Renal pelvis (tissue), 4 donors: ENCODE data around the gene SERPINA6. TPM values are rescaled to one million over a fixed set of nuclear protein-coding genes. Genes with fewer than 3 reads are reported as not detected.
"Not testable (repeated sequence)": the region's sequence is repeated elsewhere in the genome, so short reads cannot be mapped to it uniquely, and the experiment has no call there.

Experiments
- DNase-seq: peaks from one replicate; pipeline ENCODE4 v3.0.0-alpha.2; 2013
- polyA plus RNA-seq, 3 donors: library from polyadenylated mRNA; unstranded; fragments of 120-200 nt; gene quantifications; one replicate each; pipeline ENCODE4 v1.2.1, GENCODE V29; 2013; ENCODE audit not compliant: insufficient read length in 3 of 3

SERPINA6 gene
- polyA plus RNA-seq, 3 donors, result 7.2 to 7.9 (median 7.9) TPM

DNA sequence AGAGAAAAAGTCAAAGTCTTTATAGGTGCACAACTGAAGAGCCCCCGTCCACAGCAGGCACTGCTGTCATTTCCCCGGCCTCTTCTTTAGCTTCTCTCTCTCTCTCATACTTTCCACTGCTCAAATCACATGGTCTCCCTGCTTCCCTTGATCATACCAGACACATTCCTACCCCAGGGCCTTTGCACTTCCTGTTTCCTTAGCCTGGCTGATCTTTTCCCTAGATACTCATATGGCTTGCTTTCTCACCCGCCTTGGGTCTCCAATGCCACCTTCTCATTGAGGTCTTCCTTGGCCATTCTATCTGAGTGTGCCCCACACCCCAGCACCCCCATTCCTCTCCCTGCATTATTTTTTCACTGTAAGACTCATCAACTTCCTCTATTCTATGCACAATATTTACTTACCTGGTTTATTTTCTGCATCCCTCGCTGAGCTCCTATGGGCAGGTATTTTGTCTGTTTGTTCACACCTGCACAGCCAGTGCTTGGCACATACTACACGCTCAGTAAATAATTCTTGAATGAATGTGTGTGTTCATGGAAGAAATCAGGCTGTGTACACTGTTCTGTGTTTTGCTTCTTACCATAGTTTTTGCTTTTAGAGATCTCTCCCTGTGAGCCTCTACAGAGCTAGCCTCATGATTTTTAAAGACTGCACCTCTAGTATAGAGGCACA lies 33.4 kb upstream of the SERPINA6 start:
- no peak for DNase-seq

DNA sequence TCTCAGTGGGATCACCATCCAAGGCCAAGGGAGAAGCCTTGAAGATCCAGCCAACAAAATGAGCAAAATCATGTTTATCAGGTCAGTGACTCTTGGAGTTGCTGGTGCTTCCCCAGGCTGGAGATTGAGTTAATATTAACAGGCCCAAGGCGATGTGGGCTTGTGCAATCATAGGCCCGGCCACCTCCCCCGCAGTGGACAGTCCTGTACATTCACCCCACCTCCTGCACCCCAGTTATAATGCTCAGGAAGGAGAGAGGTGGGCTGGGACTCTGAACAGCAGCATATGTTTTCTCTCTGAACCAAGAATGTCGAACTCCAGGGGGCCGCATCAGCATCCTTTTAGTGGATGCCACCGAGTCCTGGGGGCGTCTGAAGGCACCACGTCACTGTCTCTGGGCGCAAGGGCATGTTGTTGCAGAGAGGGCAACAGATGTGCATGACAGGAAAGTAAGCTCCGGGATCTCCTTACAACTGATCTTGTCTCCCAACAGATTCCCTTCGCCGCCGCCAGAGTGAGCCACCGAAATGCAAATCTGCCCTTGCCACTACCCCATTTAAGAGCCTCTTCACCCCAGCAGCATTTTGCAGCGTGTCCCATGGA lies 32.2 kb upstream of the SERPINA6 start:
- DNase-seq, result peak; percentile 12

DNA sequence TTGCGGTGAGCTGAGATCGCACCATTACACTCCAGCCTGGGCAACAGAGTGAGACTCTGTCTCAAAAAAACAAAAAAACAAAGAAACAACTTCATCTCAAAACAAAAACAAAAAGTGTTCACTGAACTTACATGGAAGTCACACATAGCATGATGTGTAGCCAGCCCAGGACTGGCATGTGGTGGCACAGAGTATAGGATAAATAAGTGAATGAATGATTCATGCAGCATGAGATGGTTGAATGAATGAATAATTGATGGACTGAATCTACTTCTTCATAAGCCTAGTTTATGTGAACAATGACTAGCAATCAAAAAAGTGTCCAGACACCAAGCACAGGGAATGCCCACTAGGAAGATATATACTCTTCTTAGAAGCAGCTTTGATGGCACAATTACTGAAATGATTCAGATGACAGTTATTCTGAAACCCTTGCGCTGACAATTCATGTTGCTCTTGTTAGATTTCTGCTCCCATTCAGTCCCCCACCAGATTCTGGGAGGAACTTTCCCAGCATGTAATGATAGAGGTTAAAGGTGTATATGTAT lies 31.6 kb upstream of the SERPINA6 start:
- no peak for DNase-seq

DNA sequence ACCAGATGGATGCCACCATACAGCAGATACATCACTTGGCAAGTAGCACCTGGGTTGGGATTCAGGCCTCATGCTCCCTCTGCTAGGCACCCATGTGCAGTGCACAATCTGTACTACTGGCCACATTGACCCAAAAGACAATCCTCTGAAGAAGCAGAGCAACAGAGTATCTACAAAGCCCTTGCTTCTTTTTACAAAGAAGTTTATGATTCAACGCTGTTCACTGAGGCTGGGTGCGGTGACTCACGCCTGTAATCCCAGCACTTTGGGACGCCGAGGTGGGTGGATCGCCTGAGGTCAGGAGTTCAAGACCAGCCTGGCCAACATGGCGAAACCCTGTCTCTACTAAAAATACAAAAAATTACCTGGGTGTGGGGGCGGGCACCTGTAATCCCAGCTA lies 31.1 kb upstream of the SERPINA6 start:
- DNase-seq, result not testable (repeated sequence)

DNA sequence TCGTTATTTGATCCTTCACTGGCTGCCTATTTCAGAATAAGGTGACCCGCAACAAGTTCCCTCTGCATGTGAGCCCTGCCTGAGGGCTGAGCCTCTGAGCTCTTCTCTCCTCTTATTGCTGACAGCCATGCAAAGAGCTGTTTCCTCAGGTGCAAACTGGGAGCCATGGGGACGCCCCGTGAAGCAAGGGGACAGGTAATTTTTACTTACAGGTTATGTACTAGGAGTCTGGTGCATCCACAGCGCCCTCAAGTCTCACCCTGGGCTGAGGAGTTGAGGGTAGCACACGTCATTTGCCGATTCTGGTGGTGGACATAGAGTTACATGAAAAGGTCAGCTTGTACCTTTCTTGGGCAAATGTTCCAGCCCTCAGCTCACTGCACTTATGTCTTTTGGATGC lies 26.1 kb upstream of the SERPINA6 start:
- DNase-seq, result no peak

DNA sequence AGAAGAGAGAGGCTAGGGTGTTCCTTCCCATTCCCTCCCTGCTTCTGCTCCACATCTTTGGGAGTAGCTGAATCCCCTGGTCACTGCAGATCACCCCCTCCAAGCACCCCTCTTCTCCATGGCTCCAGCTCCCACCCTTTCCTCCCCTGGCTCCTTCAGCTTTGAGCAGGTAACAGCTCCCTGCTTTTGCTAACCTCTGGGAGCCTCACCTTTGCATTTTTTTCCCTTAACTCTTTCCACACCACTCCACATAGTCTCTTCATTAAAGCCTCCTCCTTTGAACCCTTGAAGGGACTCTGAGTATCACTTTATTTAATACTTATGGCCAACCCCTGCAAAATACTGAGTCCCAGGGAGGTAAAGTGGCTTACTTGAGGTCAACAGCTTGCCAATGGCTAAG lies 25.7 kb upstream of the SERPINA6 start:
- DNase-seq, result no peak

DNA sequence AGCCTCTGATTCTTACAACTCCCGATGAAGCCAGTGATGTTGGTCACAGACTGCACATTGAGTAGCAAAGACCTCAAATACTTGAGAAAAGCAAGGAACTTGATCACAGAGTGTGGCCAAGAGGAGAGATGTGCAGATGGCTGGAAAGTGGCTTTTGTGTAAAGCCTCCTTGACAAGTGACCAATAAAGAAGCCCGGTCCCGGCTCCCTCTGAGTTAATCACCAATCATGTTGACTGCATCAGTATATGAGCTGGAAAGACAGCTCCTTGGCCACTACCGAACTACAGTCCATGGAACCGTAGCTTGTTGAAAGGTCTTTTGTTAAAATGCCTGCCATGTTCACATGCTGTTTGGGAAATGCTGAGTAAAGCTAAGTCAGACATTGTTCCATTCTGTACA lies 23.7 kb upstream of the SERPINA6 start:
- DNase-seq, result no peak

DNA sequence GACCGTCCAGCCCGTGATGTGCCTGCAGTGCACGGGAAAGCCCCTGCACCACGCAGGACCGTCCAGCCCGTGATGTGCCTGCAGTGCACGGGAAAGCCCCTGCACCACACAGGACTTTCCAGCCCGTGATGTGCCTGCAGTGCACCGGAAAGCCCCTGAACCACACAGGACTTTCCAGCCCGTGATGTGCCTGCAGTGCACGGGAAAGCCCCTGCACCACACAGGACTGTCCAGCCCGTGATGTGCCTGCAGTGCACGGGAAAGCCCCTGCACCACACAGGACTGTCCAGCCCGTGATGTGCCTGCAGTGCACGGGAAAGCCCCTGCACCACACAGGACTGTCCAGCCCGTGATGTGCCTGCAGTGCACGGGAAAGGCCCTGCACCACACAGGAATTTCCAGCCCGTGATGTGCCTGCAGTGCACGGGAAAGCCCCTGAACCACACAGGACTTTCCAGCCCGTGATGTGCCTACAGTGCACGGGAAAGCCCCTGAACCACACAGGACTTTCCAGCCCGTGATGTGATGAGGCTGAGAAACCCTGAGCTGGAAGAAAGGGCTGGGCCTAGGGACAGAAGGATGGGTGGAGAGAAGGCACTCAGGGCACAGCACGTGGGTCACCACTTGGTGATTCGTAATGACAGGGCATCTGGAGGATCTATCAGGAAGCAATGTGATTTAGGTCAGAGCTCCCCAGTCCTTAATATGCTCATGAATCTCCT lies 23.1 kb upstream of the SERPINA6 start:
- DNase-seq, result not testable (repeated sequence)

DNA sequence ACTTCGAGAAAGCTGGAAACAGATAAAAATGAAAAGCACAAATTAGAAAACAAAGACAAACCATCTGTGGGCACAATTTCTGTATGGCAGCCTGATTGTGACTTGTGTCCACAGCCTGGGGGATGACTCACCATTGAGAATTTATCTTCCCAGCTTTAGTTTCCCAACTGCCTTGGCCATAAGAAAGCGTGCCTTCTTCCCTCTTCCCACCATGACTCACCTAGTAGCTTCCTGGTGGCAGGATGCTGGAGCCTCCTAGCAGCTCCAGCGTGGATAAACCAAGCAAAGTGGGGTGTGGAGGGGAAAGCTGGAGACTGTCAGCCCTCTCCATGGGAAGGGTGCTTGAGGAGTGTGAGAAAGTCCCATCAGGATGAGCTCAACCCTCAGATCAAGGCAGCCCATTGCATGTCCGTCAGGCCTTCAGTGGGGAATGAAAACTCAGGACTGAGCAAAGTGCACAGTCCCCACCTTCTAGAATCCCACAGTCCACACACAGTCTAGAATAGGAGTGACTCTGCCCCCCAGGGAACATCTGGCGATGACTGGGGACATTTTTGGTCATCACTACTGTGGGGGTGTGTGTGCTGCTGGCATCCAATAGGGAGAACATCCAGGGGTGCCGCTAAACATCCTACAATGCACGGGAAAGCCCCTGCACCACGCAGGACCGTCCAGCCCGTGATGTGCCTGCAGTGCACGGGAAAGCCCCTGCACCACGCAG lies 22.4 kb upstream of the SERPINA6 start:
- DNase-seq, result no peak

DNA sequence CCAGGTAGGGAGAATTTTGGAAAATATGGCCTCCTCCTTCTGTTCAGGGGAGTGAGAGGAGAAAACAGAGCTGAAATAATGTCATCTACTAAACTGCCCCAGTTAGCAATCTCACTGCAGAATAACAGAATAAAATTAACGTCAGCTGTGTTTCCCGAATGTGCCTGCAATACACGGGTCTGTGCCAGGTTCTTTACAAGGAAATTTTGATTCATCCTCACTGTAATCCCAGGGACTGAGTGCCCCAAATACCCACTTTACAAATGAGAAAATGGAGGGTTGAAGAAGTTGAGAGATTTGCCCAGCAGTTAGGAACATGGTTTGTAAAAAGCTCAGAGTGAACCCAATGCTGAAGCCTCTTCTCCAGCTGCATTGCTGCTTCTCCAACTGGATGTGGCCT lies 21.3 kb upstream of the SERPINA6 start:
- no peak for DNase-seq

DNA sequence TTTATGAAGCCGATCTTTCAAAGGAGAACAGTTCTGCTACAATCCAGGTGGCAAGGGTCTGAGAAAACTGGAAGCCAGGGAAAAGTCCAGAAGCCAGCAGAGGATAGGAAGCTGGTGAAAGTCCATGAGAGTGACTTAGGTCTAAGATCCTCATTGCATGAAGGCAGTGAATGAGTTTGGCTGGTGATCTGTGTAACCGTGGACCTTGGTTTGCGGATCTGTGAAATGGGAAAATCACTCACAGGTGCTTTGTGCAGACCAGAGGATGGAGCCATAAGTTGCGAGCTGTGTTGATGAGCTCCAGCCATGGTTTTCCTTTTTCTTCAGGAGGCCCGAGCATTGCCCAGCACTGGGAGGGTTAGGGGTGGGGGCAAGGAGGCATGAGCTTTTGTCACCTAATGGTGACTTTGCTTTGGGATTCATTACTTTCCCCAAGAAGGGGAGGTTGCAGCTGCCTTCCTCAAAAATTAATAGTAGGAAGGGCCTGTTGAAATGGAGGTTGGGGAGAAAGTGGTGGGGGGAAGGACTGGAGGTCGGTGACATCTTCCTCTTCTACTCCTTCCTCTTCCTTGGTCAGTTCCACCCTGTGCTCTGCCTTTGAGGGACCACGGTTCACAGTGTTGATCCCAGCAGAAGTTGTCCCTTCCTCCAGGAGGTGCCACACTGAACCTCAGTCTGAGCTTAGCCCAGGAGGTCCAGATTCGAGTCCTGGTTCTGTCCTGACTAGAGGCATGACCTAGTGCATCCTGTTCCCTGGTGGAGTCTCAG lies 20.3 kb upstream of the SERPINA6 start:
- no peak for DNase-seq

DNA sequence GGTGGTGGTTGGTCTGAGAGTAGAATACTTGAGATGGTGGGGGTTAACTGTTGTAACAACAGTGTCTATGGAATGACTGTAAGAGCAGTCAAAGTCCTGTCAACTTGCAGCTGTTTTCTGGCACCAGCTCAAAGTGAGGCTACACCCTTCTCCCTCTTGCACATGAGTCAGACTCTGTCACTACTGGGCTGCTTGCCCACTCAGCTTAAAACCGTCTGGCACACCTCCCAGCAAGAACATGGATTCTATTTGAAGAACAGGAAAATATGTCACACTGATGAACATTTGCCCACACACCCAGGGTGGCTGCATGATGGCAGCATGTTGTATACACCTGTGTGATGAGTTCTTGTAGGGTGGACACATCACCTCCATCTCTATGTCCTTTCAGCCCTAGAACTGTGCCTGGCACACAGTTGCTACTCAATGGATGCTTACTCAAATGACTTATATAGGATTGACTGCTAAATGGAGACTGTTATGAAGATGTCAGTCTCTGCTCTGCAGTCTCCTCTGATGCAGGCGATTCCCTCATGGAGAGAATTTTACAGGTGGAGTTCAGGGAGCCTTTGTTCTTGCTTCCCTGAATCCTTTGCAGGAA lies 19.3 kb upstream of the SERPINA6 start:
- no peak for DNase-seq

DNA sequence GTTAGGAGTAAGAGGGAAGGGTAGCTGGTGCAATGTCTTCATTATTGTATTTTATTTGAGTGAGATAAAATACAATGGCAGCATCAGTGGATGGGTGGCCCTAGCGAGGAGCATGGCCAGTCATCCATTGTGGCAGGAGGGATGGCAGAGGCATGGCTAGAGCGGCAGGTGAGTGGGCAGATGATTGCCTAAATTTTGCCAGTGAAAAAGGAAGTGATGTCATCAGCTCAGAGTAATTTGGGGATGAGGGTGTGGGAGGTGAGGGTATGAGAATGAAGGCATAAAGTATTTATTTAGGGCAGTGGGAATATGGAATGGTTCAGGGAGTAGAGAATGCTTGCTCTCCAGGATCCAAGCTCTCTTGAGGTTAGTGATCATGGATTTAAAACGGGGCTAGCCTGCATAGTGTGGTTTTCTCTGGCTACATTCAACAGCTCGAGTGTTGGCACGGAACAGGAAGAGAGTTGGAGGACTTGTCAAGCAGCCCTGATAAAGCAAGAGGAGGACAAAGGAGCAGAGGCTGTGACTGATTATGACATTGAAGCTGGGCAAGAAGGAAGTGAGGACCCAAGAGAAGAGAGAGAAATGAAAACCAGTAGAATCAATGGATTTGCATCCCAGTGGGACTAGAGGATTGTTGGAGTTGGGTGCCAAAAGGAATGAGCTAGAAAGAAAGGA lies 18.7 kb upstream of the SERPINA6 start:
- DNase-seq, result no peak

DNA sequence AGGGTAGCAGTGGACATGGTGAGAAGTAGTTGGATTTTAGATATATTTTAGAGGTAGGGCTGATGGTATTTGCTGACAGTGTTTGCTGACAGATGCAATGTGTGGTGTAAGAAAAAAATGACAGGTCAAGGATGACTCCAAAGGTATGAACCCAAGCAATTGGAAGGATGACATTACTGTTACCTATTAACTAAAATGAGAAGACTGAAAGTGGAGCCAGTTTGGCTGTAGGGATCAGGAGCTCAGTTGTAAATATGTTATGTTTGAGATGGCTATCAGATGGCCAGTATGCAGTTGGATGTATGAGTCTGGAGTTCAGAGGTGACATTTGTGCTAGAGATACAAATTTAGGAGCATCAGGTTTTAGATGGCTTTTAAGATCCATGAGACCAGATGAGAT lies 17.4 kb upstream of the SERPINA6 start:
- no peak for DNase-seq

DNA sequence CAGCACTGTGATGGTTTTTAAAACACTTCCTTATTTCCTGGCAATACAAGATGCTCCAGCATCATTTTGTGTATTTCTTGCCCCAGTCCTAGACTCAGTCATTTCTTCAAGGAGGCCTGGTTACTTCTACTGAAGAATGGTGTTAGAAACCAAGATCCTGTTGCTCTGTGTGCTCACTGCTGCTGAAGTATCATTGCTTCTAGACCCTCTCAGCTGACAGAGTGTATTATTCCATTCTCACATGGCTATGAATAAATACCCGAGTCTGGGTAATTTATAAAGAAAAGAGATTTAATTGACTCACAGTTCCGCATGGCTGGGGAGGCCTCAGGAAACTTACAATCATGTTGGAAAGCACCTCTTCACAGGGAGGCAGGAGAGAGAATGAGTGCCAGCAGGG lies 14.9 kb upstream of the SERPINA6 start:
- no peak for DNase-seq

DNA sequence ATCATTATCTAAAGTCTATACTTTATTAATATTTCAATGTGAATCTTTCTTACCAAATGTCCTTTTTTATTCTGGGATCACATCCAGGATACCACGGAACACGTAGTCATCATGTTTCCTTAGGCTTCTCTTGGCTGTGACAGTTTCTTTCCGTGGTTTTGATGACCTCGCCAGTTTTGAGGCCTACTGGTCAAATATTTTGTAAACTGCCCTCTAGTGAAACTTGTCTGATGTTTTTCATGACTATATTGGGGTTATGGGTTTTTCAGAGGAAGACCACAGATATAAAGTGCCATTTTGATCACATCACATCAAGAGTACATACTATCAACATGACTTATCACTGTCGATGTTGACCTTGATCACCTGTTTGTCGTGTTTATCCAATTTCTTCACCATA lies 14.1 kb upstream of the SERPINA6 start:
- DNase-seq, result no peak

DNA sequence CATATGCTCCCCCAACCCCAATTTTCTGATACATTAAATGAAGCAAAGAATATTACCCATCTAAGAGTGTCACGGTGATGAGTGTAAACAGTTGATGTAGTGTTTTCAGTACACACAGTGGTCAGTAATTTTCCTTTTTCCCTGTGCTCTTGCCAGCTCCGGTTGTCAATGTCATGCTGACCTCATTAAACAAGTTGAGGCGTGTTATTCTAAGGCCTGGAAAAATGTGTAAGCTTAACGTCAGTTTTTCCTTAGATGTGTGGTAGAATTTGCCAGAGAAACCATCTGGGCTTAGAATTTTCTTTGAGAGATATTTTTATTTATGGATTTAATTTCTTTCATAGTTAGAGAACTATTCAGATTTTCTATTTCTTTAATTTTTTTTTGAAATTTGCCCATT lies 11.7 kb upstream of the SERPINA6 start:
- no peak for DNase-seq

DNA sequence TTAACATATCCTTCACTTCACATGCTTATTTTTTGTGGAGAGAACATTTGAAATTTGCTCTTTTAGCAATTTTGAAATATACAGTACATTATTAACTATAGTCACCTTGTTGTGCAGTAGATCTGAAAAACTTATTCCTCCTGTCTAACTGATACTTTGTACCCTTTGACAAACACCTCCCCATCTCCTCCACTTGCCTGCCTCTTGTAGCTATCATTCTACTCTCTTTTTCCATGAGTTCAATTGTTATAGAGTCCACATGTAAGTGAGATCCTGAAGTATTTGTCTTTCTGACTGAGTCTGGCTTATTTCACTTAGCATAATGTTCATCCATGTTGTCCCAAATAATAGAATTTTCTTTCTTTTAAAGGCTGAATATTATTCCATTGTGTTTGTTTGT lies 9.5 kb upstream of the SERPINA6 start:
- no peak for DNase-seq

DNA sequence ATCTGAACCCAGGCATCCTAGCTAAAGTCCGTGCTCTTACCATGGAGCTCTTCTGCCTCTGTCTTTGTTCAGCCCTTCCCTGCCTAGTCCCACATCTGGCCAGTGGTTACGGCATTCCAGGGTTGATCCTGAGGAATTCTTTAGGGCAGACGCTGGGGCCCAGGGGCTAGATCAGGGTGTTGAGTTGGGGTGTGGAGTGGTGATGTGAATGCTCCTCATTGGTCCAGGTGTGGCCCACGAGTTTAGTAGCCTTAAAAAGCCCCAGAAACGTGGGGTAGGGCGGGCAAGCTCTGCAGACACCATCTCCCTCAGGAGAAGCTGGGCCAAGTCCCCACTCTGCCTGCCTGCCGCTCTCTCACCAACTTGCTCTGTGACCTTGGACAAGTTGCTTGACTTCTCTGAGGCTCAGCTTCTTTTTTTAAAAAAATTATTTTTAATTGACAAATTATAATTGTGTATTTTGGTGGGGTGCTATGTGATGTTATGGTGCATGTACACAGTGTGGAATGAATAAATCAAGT lies 9.0 kb upstream of the SERPINA6 start:
- no peak for DNase-seq

DNA sequence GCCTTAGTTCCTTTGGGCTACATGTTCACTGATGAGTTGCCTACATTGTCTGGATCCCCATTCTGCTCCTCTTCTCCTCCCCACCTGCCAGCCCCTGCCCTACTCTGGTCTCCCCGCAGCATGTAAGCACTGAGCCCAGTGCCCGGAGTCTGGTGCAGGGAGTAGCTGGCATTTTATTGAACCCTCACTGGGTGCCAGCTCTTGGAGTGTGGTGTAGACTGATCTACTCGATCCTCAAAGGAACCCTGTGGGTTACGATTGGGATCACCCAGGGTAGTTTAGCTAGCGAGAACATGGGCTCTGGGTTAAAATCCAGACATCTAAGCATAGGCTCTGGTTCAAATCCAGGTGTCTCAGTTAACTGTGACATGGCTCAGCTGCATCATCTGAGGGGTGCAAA lies 8.3 kb upstream of the SERPINA6 start:
- DNase-seq, result no peak
